Stomach (tissue), 4 donors: ENCODE results near the gene SGK2.

Experiments used
- CTCF ChIP-seq, 7 experiments: fragments of 450-650 bp in 4 of 7; fragments of 200-600 bp in 3 of 7; sonication (generic) in 3 of 7; IDR thresholded peaks; one replicate each; pipeline ENCODE4 v1.5.1; 2016 to 2019; ENCODE audit warnings: antibody characterized with exemption in 7 of 7, control low read depth in 2 of 7, mild to moderate bottlenecking in 1 of 7
- POLR2A ChIP-seq, 4 donors: fragments of 450-650 bp; IDR thresholded peaks; one replicate each; pipeline ENCODE4 v1.6.1; 2016; ENCODE audit warnings: antibody characterized with exemption in 4 of 4, control low read depth in 2 of 4, mild to moderate bottlenecking in 1 of 4, moderate library complexity in 1 of 4
- POLR2AphosphoS5 ChIP-seq, 3 donors: sonication (generic); formaldehyde crosslinking; IDR thresholded peaks; one replicate each; pipeline ENCODE4 v1.6.1; 2016; ENCODE audit warnings: antibody characterized with exemption in 3 of 3

GRCh38 chr20:43536041-43536816, 22.6 kb upstream of the SGK2 start:
- TF ChIP-seq POLR2A (IDR thresholded peaks at IDR 0.05), result no peak
- no peak for TF ChIP-seq CTCF (IDR thresholded peaks at IDR 0.05)
- no peak for TF ChIP-seq POLR2AphosphoS5 (IDR thresholded peaks at IDR 0.05)
